HepG2 (cell line): ENCODE measurements around the gene PRDM10. TPM values are rescaled to one million over a fixed set of nuclear protein-coding genes. Genes with fewer than 3 reads are reported as not detected.

Experiments used
- CC2D1A ChIP-seq: sonication (generic); formaldehyde crosslinking; IDR thresholded peaks from 2 replicates; pipeline ENCODE4 v1.8.1; 2023; ENCODE audit warnings: mild to moderate bottlenecking, missing genetic modification reagents
- CREM ChIP-seq, 2 experiments: sonication (generic) in 1 of 2; formaldehyde crosslinking in 1 of 2; IDR thresholded peaks; 2 replicates each; pipeline versions ENCODE4 v1.4.0 to v1.6.1; 2016 to 2020; ENCODE audit warnings: antibody characterized with exemption in 1 of 2, mild to moderate bottlenecking in 1 of 2, missing genetic modification reagents in 1 of 2
- FOXK2 ChIP-seq: fragments of 450-650 bp; IDR thresholded peaks from 2 replicates; pipeline ENCODE4 v1.6.1; 2016
- HNF4G ChIP-seq, 2 experiments: sonication (generic) in 1 of 2; formaldehyde crosslinking in 1 of 2; IDR thresholded peaks; 2 replicates each; pipeline versions ENCODE4 v1.4.0 to v1.6.1; 2011 to 2020; ENCODE audit warnings: borderline replicate concordance in 2 of 2, low read depth in 2 of 2, mild to moderate bottlenecking in 2 of 2, low read length in 1 of 2, missing genetic modification reagents in 1 of 2, moderate library complexity in 1 of 2
- PBX3 ChIP-seq: sonication (generic); formaldehyde crosslinking; IDR thresholded peaks from 2 replicates; pipeline ENCODE4 v1.8.1; 2023; ENCODE audit warnings: missing genetic modification reagents, inconsistent platforms, borderline replicate concordance
- RARA ChIP-seq: IDR thresholded peaks from 2 replicates; pipeline ENCODE4 v1.6.1; 2016; ENCODE audit warnings: missing genetic modification reagents, missing compliant biosample characterization
- RARG ChIP-seq: sonication (generic); formaldehyde crosslinking; IDR thresholded peaks from 2 replicates; pipeline ENCODE4 v1.4.0; 2020; ENCODE audit warnings: low read depth, mild to moderate bottlenecking, missing genetic modification reagents
- RERE ChIP-seq: IDR thresholded peaks from 2 replicates; pipeline ENCODE4 v1.6.1; 2016; ENCODE audit warnings: low read depth, missing genetic modification reagents, missing compliant biosample characterization
- SCMH1 ChIP-seq: sonication (generic); formaldehyde crosslinking; IDR thresholded peaks from 2 replicates; pipeline ENCODE4 v1.9.0; 2021; ENCODE audit warnings: missing genetic modification reagents, mild to moderate bottlenecking, borderline replicate concordance
- STAT6 ChIP-seq: sonication (generic); formaldehyde crosslinking; IDR thresholded peaks from 2 replicates; pipeline ENCODE4 v1.4.0; 2020; ENCODE audit warnings: missing genetic modification reagents, mild to moderate bottlenecking, borderline replicate concordance
- TBX2 ChIP-seq: sonication (generic); formaldehyde crosslinking; IDR thresholded peaks from 2 replicates; pipeline ENCODE4 v1.5.0; 2020; ENCODE audit warnings: missing genetic modification reagents, mild to moderate bottlenecking, borderline replicate concordance
- TEAD3 ChIP-seq: optimal IDR thresholded peaks from 2 replicates; pipeline ENCODE3; 2016; ENCODE audit warnings: borderline replicate concordance
- ZNF121 ChIP-seq: sonication (generic); formaldehyde crosslinking; IDR thresholded peaks from 2 replicates; pipeline ENCODE4 v1.5.0; 2020; ENCODE audit warnings: mild to moderate bottlenecking, missing genetic modification reagents
- ZNF124 ChIP-seq: sonication (generic); formaldehyde crosslinking; IDR thresholded peaks from 2 replicates; pipeline ENCODE4 v1.4.0; 2020; ENCODE audit warnings: missing genetic modification reagents
- ZNF253 ChIP-seq: sonication (generic); formaldehyde crosslinking; IDR thresholded peaks from 2 replicates; pipeline ENCODE4 v1.8.0; 2022; ENCODE audit warnings: mild to moderate bottlenecking, missing genetic modification reagents, borderline replicate concordance
- ZNF503 ChIP-seq: sonication (generic); formaldehyde crosslinking; IDR thresholded peaks from 2 replicates; pipeline ENCODE4 v1.4.0; 2020; ENCODE audit warnings: missing genetic modification reagents
- ZNF782 ChIP-seq: sonication (generic); formaldehyde crosslinking; IDR thresholded peaks from 2 replicates; pipeline ENCODE4 v1.4.0; 2020; ENCODE audit warnings: missing genetic modification reagents, mild to moderate bottlenecking, borderline replicate concordance
- polyA plus RNA-seq, 8 experiments: library from polyadenylated mRNA; depleted of rRNA in 3 of 8; stranded (reverse) in 7 of 8; unstranded in 1 of 8; fragments of >200 nt; fragmentation: Illumina TruSeq in 4 of 8; extraction: Trizol in 4 of 8; gene quantifications; 2 replicates each; pipeline versions ENCODE4 v1.2.1 to v1.2.3, GENCODE V29; 2011 to 2016; ENCODE audit warnings: low read depth in 4 of 8, missing spikeins in 1 of 8, mixed read lengths in 1 of 8; ENCODE audit not compliant: insufficient read depth in 1 of 8
- total RNA-seq, 5 experiments: library from RNA; depleted of rRNA; stranded (reverse); fragments of >200 nt; fragmentation: Illumina TruSeq; extraction: Trizol; gene quantifications; 2 replicates each; pipeline ENCODE4 v1.2.3, GENCODE V29; 2016; ENCODE audit warnings: low read depth in 1 of 5

Gene PRDM10
- total and polyA plus RNA-seq, 2 of the 13 experiments (the other 11 are each of a cell fraction or from before 2014, with no cell fraction given), result 5.7 to 5.8 TPM

- peak; percentile 71; the same call in 1 of the 2 replicates for TF ChIP-seq RERE (CRISPR knock-in tag)
- no peak for TF ChIP-seq HNF4G (IDR thresholded peaks at IDR 0.05; ENCODE audit: borderline replicate concordance, low read depth, low read length)
- no peak for TF ChIP-seq HNF4G (CRISPR knock-in tag; IDR thresholded peaks at IDR 0.05; ENCODE audit: borderline replicate concordance, low read depth)
- TF ChIP-seq TEAD3, result peak; percentile 67
- TF ChIP-seq RARA (CRISPR knock-in tag), result peak; percentile 70
- no peak for TF ChIP-seq ZNF121
- TF ChIP-seq ZNF782 (CRISPR knock-in tag), result no peak
- peak; percentile 68 for TF ChIP-seq CREM (IDR thresholded peaks at IDR 0.05)
- TF ChIP-seq CREM (CRISPR knock-in tag; IDR thresholded peaks at IDR 0.05), result no peak
- TF ChIP-seq SCMH1 (CRISPR knock-in tag), result no peak
- 0 out of 2 replicates have a peak, but pooled peaks have one; percentile 74 for TF ChIP-seq ZNF124 (CRISPR knock-in tag)
- TF ChIP-seq ZNF253 (CRISPR knock-in tag), result no peak
- TF ChIP-seq ZNF503, result 0 out of 2 replicates have a peak, but pooled peaks have one; percentile 48
- TF ChIP-seq RARG (CRISPR knock-in tag), result no peak
- TF ChIP-seq TBX2 (CRISPR knock-in tag), result peak; percentile 80; the same call in 1 of the 2 replicates
- TF ChIP-seq STAT6 (CRISPR knock-in tag), result peak; percentile 80; the same call in 1 of the 2 replicates
- no peak for TF ChIP-seq PBX3 (CRISPR knock-in tag)
- TF ChIP-seq FOXK2, result 0 out of 2 replicates have a peak, but pooled peaks have one; percentile 41
- TF ChIP-seq CC2D1A (CRISPR knock-in tag), result no peak
These were observed 149.0 kb downstream of the PRDM10 start (continued) for GRCh38 chr11:129853518-129854231.
